Chondrocyte (in vitro differentiated cells): ENCODE data around the gene PPP2R5A. TPM values are rescaled to one million over a fixed set of nuclear protein-coding genes. Genes with fewer than 3 reads are reported as not detected.

ENCODE experiments used
- DNase-seq: peaks from one replicate; pipeline ENCODE4 v3.0.0; 2021; ENCODE audit warnings: mixed read lengths, low spot score
- H3K27ac Mint-ChIP-seq: one replicate; pipeline ENCODE4 v1.8.0; 2021; ENCODE audit warnings: mild to moderate bottlenecking, moderate library complexity, mixed read lengths; ENCODE audit not compliant: unreplicated experiment
- H3K27me3 Mint-ChIP-seq: 2 replicates; pipeline ENCODE4 v1.8.0; 2021; ENCODE audit warnings: low read depth, mixed read lengths
- H3K36me3 Mint-ChIP-seq: 2 replicates; pipeline ENCODE4 v1.8.0; 2021; ENCODE audit warnings: low read depth, mixed read lengths
- H3K4me1 Mint-ChIP-seq: 2 replicates; pipeline ENCODE4 v1.8.0; 2021; ENCODE audit warnings: low read depth, mild to moderate bottlenecking, mixed read lengths
- H3K4me3 Mint-ChIP-seq: one replicate; pipeline ENCODE4 v1.8.0; 2021; ENCODE audit warnings: mild to moderate bottlenecking, moderate library complexity, mixed read lengths; ENCODE audit not compliant: unreplicated experiment
- H3K9me3 Mint-ChIP-seq: 2 replicates; pipeline ENCODE4 v1.8.0; 2021; ENCODE audit warnings: low read depth, mixed read lengths
- CTCF ChIP-seq: fragments of 200-600 bp; sonication (generic); IDR thresholded peaks from 2 replicates; pipeline ENCODE4 v1.5.0; 2021; ENCODE audit warnings: antibody characterized with exemption, mild to moderate bottlenecking, moderate library complexity
- total RNA-seq: library from RNA; stranded (reverse); gene quantifications from 3 replicates; pipeline ENCODE4 v1.2.1, GENCODE V29; 2021

PPP2R5A gene
- total RNA-seq, 1 donor from 2014 or later: 16.8 TPM

- H3K4me3 Mint-ChIP-seq: no peak overlapping the region
- peaks cover 11% of the 10 kb centered on the region for H3K4me1 Mint-ChIP-seq
- no peak overlapping the region for H3K27ac Mint-ChIP-seq
- no peak for TF ChIP-seq CTCF
- DNase-seq: no peak
- no peaks in the 10 kb centered on the region for H3K9me3 Mint-ChIP-seq
- no peaks in the 10 kb centered on the region for H3K36me3 Mint-ChIP-seq
- H3K27me3 Mint-ChIP-seq: peaks cover 1% of the 10 kb centered on the region
These were observed 17.8 kb upstream of the PPP2R5A start for GRCh38 chr1:212267460-212267859.

GRCh38 chr1:212269306-212269705 is 15.9 kb upstream of the PPP2R5A start:
- Mint-ChIP-seq H3K27ac (no peak overlapping the region), H3K36me3 (no peaks in the 10 kb centered on the region), H3K9me3 (no peaks in the 10 kb centered on the region), H3K27me3 (peaks cover 1% of the 10 kb centered on the region), H3K4me3 (no peak overlapping the region), H3K4me1 (peaks cover 11% of the 10 kb centered on the region)
- no peak for DNase-seq
- no peak for TF ChIP-seq CTCF

- no peak for DNase-seq
- Mint-ChIP-seq H3K36me3 (no peaks in the 10 kb centered on the region), H3K27me3 (peaks cover 1% of the 10 kb centered on the region), H3K9me3 (no peaks in the 10 kb centered on the region), H3K4me3 (no peak overlapping the region), H3K4me1 (peaks cover 11% of the 10 kb centered on the region), H3K27ac (no peak overlapping the region)
- no peak for TF ChIP-seq CTCF
These were observed 14.6 kb upstream of the PPP2R5A start for GRCh38 chr1:212270564-212270963.

- no peak for TF ChIP-seq CTCF
- no peak for DNase-seq
- Mint-ChIP-seq H3K4me3 (no peak overlapping the region), H3K27me3 (peaks cover 1% of the 10 kb centered on the region), H3K4me1 (peaks cover 11% of the 10 kb centered on the region), H3K9me3 (no peaks in the 10 kb centered on the region), H3K27ac (no peak overlapping the region), H3K36me3 (no peaks in the 10 kb centered on the region)
These were observed 14.0 kb upstream of the PPP2R5A start for GRCh38 chr1:212271234-212271633.

- no peak for TF ChIP-seq CTCF
- no peak for DNase-seq
- Mint-ChIP-seq H3K4me3 (no peak overlapping the region), H3K27ac (no peak overlapping the region), H3K9me3 (no peaks in the 10 kb centered on the region), H3K4me1 (peaks cover 11% of the 10 kb centered on the region), H3K27me3 (peaks cover 1% of the 10 kb centered on the region), H3K36me3 (no peaks in the 10 kb centered on the region)
These were observed 13.3 kb upstream of the PPP2R5A start for GRCh38 chr1:212271823-212272485.
